Activated naive CD8-positive, alpha-beta T cell (primary cell): ENCODE results near the gene HOATZ.

Experiments used
- H3K27ac Mint-ChIP-seq: one replicate; pipeline ENCODE4 v1.8.0; 2021; ENCODE audit warnings: mixed read lengths
- H3K27me3 Mint-ChIP-seq: one replicate; pipeline ENCODE4 v1.8.0; 2021; ENCODE audit warnings: mixed read lengths
- H3K36me3 Mint-ChIP-seq: one replicate; pipeline ENCODE4 v1.8.0; 2021; ENCODE audit warnings: mixed read lengths
- H3K4me1 Mint-ChIP-seq: one replicate; pipeline ENCODE4 v1.8.0; 2021; ENCODE audit warnings: low read depth, mixed read lengths
- H3K4me3 Mint-ChIP-seq: one replicate; pipeline ENCODE4 v1.8.0; 2021; ENCODE audit warnings: mild to moderate bottlenecking, mixed read lengths
- H3K9me3 Mint-ChIP-seq: one replicate; pipeline ENCODE4 v1.8.0; 2021; ENCODE audit warnings: low read depth, mixed read lengths

The HOATZ gene

GRCh38 chr11:111549869-111550203 is 35.3 kb downstream of the HOATZ start:
- Mint-ChIP-seq H3K4me1 (no peaks in the 10 kb centered on the region), H3K27ac (no peak overlapping the region), H3K4me3 (no peak overlapping the region), H3K9me3 (no peaks in the 10 kb centered on the region), H3K36me3 (peaks cover 4% of the 10 kb centered on the region), H3K27me3 (no peaks in the 10 kb centered on the region)

DNA sequence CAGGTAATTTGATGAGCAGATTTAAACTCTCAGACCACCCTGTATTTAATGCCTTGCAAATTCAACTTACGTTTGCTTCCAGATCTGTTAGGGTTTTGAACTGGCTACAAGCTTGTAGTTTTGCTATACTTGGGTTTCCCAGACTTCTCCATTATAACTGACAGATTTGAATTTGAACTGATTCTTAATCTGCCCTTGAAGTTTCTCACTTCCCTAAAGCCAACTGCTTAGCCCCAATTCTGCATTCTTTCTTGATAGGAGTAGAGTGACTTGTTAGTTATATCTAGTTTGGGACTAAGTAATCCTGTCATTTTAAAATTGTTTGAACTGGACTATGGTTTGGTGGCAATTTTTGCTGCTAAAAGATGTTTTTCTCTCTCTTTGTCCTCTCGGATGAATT is 35.7 kb downstream of the HOATZ start:
- Mint-ChIP-seq H3K9me3 (no peaks in the 10 kb centered on the region), H3K27ac (no peak overlapping the region), H3K4me3 (no peak overlapping the region), H3K4me1 (no peaks in the 10 kb centered on the region), H3K36me3 (peaks cover 8% of the 10 kb centered on the region), H3K27me3 (no peaks in the 10 kb centered on the region)

DNA sequence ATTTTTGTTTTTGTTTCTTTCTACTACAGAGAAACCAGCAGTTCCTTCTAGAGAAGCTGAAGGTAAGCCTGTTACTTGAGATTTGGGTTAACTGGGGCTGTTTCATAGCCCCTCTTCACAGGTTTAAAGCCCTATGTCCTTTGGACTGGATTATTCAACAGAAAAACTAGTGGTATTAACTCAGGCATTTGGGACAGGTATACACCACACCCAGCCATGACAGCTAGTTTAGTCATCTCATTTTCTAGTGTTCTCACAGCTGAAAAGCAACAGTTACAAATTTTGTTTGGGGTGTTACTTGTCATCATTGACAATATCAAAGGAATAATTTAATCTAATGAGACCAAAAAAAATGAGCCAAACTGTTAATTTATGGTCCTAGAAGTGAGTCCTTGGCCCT is 40.0 kb downstream of the HOATZ start:
- no peaks in the 10 kb centered on the region for H3K27me3 Mint-ChIP-seq
- H3K9me3 Mint-ChIP-seq, result no peaks in the 10 kb centered on the region
- H3K27ac Mint-ChIP-seq, result no peak overlapping the region
- no peak overlapping the region for H3K4me3 Mint-ChIP-seq
- peaks cover 17% of the 10 kb centered on the region for H3K36me3 Mint-ChIP-seq
- H3K4me1 Mint-ChIP-seq, result no peaks in the 10 kb centered on the region

GRCh38 chr11:111555255-111555654 is 40.7 kb downstream of the HOATZ start:
- Mint-ChIP-seq H3K27ac (no peak overlapping the region), H3K9me3 (no peaks in the 10 kb centered on the region), H3K36me3 (peaks cover 22% of the 10 kb centered on the region), H3K27me3 (no peaks in the 10 kb centered on the region), H3K4me3 (no peak overlapping the region), H3K4me1 (no peaks in the 10 kb centered on the region)

DNA sequence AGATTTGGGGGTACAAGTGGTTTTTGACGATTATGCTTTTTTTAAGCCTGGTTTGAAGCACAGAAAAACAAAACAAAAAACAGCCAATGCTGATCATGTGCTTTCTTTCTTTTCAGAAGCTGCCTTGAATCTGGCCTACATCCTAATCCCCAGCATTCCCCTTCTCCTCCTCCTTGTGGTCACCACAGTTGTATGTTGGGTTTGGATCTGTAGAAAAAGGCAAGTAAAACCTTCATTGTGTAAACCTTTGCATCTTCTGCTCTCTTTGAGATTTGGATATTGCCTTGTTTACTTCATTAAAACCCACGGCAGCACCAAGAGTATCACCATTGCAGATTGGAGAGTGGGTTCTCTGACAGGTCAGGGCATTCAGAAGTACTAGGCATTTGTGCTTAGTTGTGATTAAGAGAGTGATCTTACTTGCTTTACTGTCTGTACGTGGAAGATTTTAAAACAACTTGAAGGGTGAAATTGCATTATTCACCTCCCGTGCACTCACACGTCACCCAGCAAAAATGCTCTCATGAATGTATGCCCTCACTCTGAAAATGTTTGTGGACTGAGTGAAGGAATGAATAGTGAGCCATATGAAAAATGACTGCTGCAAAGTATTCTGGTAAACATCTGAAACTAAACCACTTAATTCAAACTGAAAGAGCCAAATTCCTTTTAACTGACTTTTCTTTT is 43.0 kb downstream of the HOATZ start:
- Mint-ChIP-seq H3K36me3 (peaks cover 22% of the 10 kb centered on the region), H3K27ac (no peak overlapping the region), H3K4me1 (no peaks in the 10 kb centered on the region), H3K9me3 (no peaks in the 10 kb centered on the region), H3K27me3 (no peaks in the 10 kb centered on the region), H3K4me3 (no peak overlapping the region)

DNA sequence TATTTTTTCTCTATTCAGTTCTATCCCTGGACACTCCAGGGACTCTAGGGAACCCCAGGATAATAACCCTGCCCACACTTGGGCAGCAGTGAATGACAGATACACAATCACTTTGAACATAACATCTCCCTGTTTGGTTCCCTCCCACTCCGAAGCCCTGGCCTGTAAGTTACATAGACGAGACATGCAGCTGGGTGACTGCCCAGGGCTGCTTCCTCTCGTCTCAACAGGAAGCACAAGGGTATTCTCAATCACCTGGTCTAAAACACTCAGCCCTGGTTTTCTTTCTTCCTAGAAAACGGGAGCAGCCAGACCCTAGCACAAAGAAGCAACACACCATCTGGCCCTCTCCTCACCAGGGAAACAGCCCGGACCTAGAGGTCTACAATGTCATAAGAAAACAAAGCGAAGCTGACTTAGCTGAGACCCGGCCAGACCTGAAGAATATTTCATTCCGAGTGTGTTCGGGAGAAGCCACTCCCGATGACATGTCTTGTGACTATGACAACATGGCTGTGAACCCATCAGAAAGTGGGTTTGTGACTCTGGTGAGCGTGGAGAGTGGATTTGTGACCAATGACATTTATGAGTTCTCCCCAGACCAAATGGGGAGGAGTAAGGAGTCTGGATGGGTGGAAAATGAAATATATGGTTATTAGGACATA is 45.4 kb downstream of the HOATZ start:
- Mint-ChIP-seq H3K4me1 (no peaks in the 10 kb centered on the region), H3K9me3 (no peaks in the 10 kb centered on the region), H3K4me3 (no peak overlapping the region), H3K36me3 (peaks cover 18% of the 10 kb centered on the region), H3K27ac (no peak overlapping the region), H3K27me3 (no peaks in the 10 kb centered on the region)

DNA sequence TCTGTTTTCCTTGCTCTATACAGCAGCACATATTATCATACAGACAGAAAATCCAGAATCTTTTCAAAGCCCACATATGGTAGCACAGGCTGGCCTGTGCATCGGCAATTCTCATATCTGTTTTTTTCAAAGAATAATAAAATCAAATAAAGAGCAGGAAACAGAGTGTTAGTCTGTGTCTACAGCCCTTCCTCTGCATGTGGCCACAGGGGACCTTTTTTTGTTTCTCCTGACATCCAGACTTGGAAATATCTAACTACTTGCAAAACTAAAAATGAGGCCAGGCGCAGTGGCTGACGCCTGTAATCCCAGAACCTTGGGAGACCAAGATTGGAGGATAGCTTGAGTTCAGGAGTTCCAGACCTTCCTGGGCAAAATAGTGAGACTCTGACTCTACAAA is 46.2 kb downstream of the HOATZ start:
- Mint-ChIP-seq H3K4me1 (no peaks in the 10 kb centered on the region), H3K9me3 (no peaks in the 10 kb centered on the region), H3K27ac (no peak overlapping the region), H3K27me3 (no peaks in the 10 kb centered on the region), H3K36me3 (peaks cover 11% of the 10 kb centered on the region), H3K4me3 (no peak overlapping the region)

GRCh38 chr11:111561306-111561705 is 46.7 kb downstream of the HOATZ start:
- Mint-ChIP-seq H3K36me3 (peaks cover 8% of the 10 kb centered on the region), H3K4me3 (no peak overlapping the region), H3K9me3 (no peaks in the 10 kb centered on the region), H3K27me3 (no peaks in the 10 kb centered on the region), H3K27ac (no peak overlapping the region), H3K4me1 (no peaks in the 10 kb centered on the region)

GRCh38 chr11:111561791-111562325 is 47.3 kb downstream of the HOATZ start:
- H3K4me1 Mint-ChIP-seq, result no peaks in the 10 kb centered on the region
- no peak overlapping the region for H3K4me3 Mint-ChIP-seq
- H3K9me3 Mint-ChIP-seq, result no peaks in the 10 kb centered on the region
- H3K27ac Mint-ChIP-seq, result no peak overlapping the region
- peaks cover 8% of the 10 kb centered on the region for H3K36me3 Mint-ChIP-seq
- no peaks in the 10 kb centered on the region for H3K27me3 Mint-ChIP-seq

GRCh38 chr11:111562692-111563389 is 48.3 kb downstream of the HOATZ start:
- Mint-ChIP-seq H3K4me1 (no peaks in the 10 kb centered on the region), H3K9me3 (no peaks in the 10 kb centered on the region), H3K36me3 (peaks cover 5% of the 10 kb centered on the region), H3K27ac (no peak overlapping the region), H3K27me3 (no peaks in the 10 kb centered on the region), H3K4me3 (no peak overlapping the region)

DNA sequence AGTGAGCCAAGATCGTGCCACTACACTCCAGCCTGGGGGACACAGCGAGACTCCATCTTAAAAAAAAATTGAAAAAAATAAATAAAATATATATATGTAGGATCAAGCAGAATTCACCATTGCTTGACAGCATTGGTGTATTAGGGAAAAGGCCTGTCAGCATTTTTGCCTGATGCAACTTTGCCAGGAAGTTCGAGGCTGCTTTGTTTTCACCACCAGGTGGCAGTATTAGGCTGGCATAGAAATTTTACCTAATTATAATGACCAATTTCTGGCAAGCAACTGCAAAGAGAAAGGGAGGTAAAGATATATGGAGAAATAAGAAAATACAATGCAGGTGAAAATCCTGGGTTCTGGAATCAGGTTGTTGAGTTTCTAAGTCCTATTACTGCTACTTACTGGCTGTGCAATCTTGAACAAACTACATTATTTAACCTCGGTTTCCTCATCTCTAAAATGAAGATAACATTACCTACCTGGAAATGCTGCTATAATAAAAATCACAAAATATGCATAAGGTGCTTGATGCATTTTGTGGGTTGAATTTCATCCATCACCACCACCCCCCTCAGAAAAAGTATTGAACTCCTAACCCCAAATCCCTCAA is 50.6 kb downstream of the HOATZ start:
- H3K27ac Mint-ChIP-seq, result no peak overlapping the region
- H3K9me3 Mint-ChIP-seq, result no peaks in the 10 kb centered on the region
- H3K36me3 Mint-ChIP-seq, result peaks cover under 1% of the 10 kb centered on the region
- H3K4me3 Mint-ChIP-seq, result no peak overlapping the region
- no peaks in the 10 kb centered on the region for H3K4me1 Mint-ChIP-seq
- H3K27me3 Mint-ChIP-seq, result peaks cover under 1% of the 10 kb centered on the region

GRCh38 chr11:111566324-111566723 is 51.7 kb downstream of the HOATZ start:
- H3K27ac Mint-ChIP-seq, result no peak overlapping the region

GRCh38 chr11:111569476-111569875 is 54.9 kb downstream of the HOATZ start:
- no peak overlapping the region for H3K4me3 Mint-ChIP-seq

More at GRCh38 chr11:111566324-111566723, 51.7 kb downstream of the HOATZ start:
- H3K4me3 Mint-ChIP-seq, result no peak overlapping the region
- peaks cover 2% of the 10 kb centered on the region for H3K27me3 Mint-ChIP-seq
- no peaks in the 10 kb centered on the region for H3K36me3 Mint-ChIP-seq
- no peaks in the 10 kb centered on the region for H3K9me3 Mint-ChIP-seq
- H3K4me1 Mint-ChIP-seq, result no peaks in the 10 kb centered on the region

DNA sequence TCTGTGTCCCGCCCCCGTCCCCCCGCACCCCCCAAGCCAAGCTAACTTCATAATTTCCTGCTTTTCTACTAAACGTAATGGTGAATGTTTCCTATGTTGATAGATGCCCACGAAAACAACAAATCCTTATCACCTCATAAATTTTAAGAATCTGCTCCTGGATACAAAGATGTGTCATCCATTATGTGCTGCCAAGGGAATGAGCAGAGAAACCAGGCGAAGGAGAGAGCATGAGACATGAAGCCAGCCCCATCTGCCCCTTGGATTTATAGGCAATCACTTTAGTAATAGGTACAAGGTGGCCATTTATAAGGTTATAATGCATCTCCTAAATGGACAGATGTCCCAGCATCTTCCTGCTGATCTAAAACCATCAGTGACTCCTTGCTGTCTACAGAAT is 56.2 kb downstream of the HOATZ start:
- H3K36me3 Mint-ChIP-seq, result no peaks in the 10 kb centered on the region
- H3K9me3 Mint-ChIP-seq, result no peaks in the 10 kb centered on the region
- H3K4me3 Mint-ChIP-seq, result no peak overlapping the region
- H3K27me3 Mint-ChIP-seq, result peaks cover 4% of the 10 kb centered on the region
- H3K27ac Mint-ChIP-seq, result no peak overlapping the region
- H3K4me1 Mint-ChIP-seq, result no peaks in the 10 kb centered on the region

More at GRCh38 chr11:111569476-111569875, 54.9 kb downstream of the HOATZ start:
- Mint-ChIP-seq H3K4me1 (no peaks in the 10 kb centered on the region), H3K27ac (no peak overlapping the region), H3K9me3 (no peaks in the 10 kb centered on the region), H3K27me3 (peaks cover 4% of the 10 kb centered on the region), H3K36me3 (no peaks in the 10 kb centered on the region)
